SJCRH30 (cell line): Measurements from ENCODE around the gene KCNC2. TPM values are rescaled to one million over a fixed set of nuclear protein-coding genes. Genes with fewer than 3 reads are reported as not detected.

Experiments
- DNase-seq, 2 experiments: peaks; one replicate each; pipeline ENCODE4 v3.0.0-alpha.2; 2015 to 2020
- H3K27ac ChIP-seq: fragments of 250-450 bp; sonication (Bioruptor Pico); 2 replicates; pipeline ENCODE4 v1.5.1; 2020; ENCODE audit warnings: mild to moderate bottlenecking, moderate library complexity
- H3K27me3 ChIP-seq: fragments of 250-450 bp; sonication (Bioruptor Pico); 2 replicates; pipeline ENCODE4 v1.5.1; 2020; ENCODE audit warnings: mild to moderate bottlenecking, moderate library complexity
- H3K36me3 ChIP-seq: fragments of 250-450 bp; sonication (Bioruptor Pico); 2 replicates; pipeline ENCODE4 v1.5.1; 2020; ENCODE audit warnings: mild to moderate bottlenecking, moderate library complexity
- H3K4me1 ChIP-seq: fragments of 250-450 bp; sonication (Bioruptor Pico); 2 replicates; pipeline ENCODE4 v1.5.1; 2020; ENCODE audit warnings: mild to moderate bottlenecking, moderate library complexity
- H3K4me3 ChIP-seq: fragments of 250-450 bp; sonication (Bioruptor Pico); 2 replicates; pipeline ENCODE4 v1.5.1; 2020; ENCODE audit warnings: mild to moderate bottlenecking, moderate library complexity
- H3K9me3 ChIP-seq: fragments of 250-450 bp; sonication (Bioruptor Pico); replicated peaks from 2 replicates; pipeline ENCODE4 v1.5.1; 2020; ENCODE audit warnings: mild to moderate bottlenecking, moderate library complexity
- total RNA-seq: library from RNA; depleted of rRNA; stranded (reverse); fragments of >200 nt; shearing (Covaris generic); gene quantifications from 2 replicates; pipeline ENCODE4 v1.2.3, GENCODE V29; 2014

The KCNC2 gene
- total RNA-seq, 1 experiment from 2014 or later, result not detected

DNA sequence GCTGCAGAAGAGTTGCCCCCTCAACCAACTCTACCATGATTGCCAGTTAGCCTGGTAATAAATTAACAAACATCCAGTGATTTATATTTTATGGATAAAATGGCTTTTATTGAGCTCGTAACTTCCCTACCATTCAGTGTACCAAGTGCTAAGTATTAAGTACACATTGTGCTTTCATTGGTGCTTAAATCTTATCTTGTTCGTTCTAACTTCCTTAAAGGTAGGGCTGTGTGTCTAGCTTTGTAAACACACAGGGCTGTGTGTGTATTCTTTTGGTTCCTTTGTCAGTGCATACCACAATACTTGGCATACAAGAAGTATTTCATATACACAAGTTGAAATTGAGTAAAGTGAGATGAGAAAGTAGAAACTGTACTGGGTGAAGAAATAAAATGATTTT, 80.4 kb downstream of the KCNC2 start:
- H3K27ac ChIP-seq, result no peak overlapping the region; the same call in 1 of the 2 replicates
- no peak for DNase-seq
- H3K4me3 ChIP-seq, result no peak overlapping the region
- H3K36me3 ChIP-seq, result no peaks in the 10 kb centered on the region
- H3K4me1 ChIP-seq, result peaks cover 17% of the 10 kb centered on the region
- no peaks in the 10 kb centered on the region for H3K27me3 ChIP-seq
- H3K9me3 ChIP-seq, result no peaks in the 10 kb centered on the region; the same call in 1 of the 2 replicates

DNA sequence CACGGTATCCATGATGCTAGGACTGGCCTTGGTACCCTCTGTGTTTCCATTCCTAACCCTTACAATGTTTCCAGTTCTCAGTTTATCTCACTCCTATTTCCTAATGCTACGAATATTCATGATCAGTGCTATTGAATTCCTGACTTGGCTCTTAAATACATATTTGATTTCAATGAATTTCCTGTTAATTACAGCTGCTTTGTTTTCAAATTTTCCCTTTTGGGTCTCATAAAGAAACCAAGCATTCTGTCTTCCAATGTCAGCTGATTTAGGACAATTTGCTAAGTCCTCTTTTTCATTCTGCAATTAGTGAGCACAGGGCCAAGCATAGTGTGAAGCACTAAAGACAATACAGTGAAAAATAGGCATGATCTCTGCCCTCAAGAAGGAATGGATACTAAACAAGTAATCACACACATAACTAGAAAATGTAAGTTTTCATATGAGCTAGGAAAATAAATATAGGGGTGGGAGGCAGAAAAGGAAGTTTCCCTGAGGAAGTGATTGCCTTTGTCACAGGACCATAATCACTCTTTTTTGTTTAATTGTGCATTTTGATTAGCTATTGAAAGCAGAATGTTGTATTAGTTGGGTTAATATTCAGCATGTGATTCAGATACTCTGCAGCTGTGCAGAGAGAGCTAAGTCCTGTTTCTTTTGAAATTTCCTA, 88.5 kb downstream of the KCNC2 start:
- H3K27me3 ChIP-seq, result no peaks in the 10 kb centered on the region
- no peaks in the 10 kb centered on the region; the same call in 1 of the 2 replicates for H3K9me3 ChIP-seq
- H3K4me3 ChIP-seq, result no peak overlapping the region
- H3K36me3 ChIP-seq, result no peaks in the 10 kb centered on the region; the same call in 1 of the 2 replicates
- H3K4me1 ChIP-seq, result no peaks in the 10 kb centered on the region
- H3K27ac ChIP-seq, result no peak overlapping the region
- DNase-seq, result no peak

DNA sequence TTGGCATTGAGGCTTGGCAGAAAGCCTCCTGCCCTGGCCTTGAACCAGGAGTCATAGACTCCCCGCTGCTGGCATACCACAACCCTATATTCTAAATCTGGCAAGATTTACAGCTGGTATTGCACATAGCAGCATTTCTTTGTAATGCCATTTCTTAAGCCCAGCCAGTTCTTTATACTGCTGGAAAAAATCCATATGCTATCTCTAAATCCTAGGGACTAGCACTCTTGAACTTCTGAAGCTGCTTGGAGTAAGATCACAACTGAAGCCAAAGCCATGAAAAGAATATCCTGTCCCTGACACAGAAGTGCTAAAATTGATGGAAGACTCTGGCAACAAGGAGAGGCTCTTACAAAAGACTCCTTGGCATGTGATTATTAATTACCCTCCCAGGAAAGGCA, 89.3 kb downstream of the KCNC2 start:
- Histone ChIP-seq H3K4me1 (no peaks in the 10 kb centered on the region), H3K27me3 (no peaks in the 10 kb centered on the region), H3K27ac (no peak overlapping the region), H3K9me3 (no peaks in the 10 kb centered on the region; the same call in 1 of the 2 replicates), H3K4me3 (no peak overlapping the region), H3K36me3 (no peaks in the 10 kb centered on the region; the same call in 1 of the 2 replicates)
- DNase-seq, result no peak

- Histone ChIP-seq H3K36me3 (no peaks in the 10 kb centered on the region; the same call in 1 of the 2 replicates), H3K27ac (no peak overlapping the region)
Observed at GRCh38 chr12:75116646-75117198, 92.9 kb downstream of the KCNC2 start.

DNA sequence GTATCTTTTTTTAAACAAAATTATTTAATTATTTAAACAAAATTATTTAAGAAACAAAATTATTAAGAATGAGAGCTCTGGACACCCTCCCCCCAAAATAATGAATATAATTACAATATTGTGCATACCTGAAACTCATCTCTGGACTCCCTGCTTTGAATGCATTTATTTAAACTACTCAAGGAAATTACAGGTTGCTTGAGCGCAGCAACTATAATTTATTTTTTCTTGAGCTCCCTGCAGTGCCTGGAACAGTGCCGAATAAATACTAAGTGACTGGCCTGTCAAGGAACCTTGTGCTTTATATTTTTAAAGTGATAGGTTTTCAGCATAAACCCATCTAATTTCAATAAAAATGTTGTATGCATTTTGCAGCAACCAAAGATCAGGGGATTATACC, 93.9 kb downstream of the KCNC2 start:
- no peak overlapping the region for H3K27ac ChIP-seq
- H3K27me3 ChIP-seq, result no peaks in the 10 kb centered on the region
- no peaks in the 10 kb centered on the region for H3K9me3 ChIP-seq
- H3K36me3 ChIP-seq, result no peaks in the 10 kb centered on the region
- no peak for DNase-seq
- no peaks in the 10 kb centered on the region for H3K4me1 ChIP-seq
- no peak overlapping the region for H3K4me3 ChIP-seq

More at GRCh38 chr12:75116646-75117198, 92.9 kb downstream of the KCNC2 start:
- no peaks in the 10 kb centered on the region for H3K27me3 ChIP-seq
- DNase-seq, result no peak
- H3K4me3 ChIP-seq, result no peak overlapping the region
- no peaks in the 10 kb centered on the region for H3K9me3 ChIP-seq
- no peaks in the 10 kb centered on the region for H3K4me1 ChIP-seq

DNA sequence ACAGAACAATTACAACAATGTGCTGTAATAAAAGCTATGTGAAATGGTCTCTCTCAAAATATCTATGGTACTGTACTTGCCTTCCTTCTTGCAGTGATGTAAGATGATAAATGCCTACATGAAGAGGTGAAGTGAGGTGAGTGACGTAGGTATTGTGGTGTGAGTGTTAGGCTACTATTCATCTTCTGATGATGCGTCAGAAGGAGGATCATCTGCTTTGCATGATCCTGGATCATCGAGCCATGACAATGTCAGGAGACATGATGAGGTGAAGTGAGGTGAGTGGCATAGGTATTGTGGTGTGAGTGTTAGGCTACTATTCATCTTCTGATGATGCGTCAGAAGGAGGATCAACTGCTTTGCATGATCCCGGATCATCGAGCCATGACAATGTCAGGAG, 105.8 kb downstream of the KCNC2 start:
- H3K4me1 ChIP-seq, result peaks cover 13% of the 10 kb centered on the region
- no peak overlapping the region for H3K27ac ChIP-seq
- DNase-seq, result no peak
- H3K36me3 ChIP-seq, result no peaks in the 10 kb centered on the region
- no peak overlapping the region for H3K4me3 ChIP-seq
- H3K27me3 ChIP-seq, result no peaks in the 10 kb centered on the region
- no peaks in the 10 kb centered on the region for H3K9me3 ChIP-seq

GRCh38 chr12:75101781-75102180, 107.9 kb downstream of the KCNC2 start:
- no peaks in the 10 kb centered on the region for H3K27me3 ChIP-seq
- no peaks in the 10 kb centered on the region for H3K36me3 ChIP-seq
- H3K27ac ChIP-seq, result no peak overlapping the region
- H3K4me1 ChIP-seq, result 0 out of 2 replicates have a peak, but pooled peaks cover 3% of the 10 kb centered on the region
- no peak for DNase-seq
- no peaks in the 10 kb centered on the region for H3K9me3 ChIP-seq
- H3K4me3 ChIP-seq, result no peak overlapping the region

DNA sequence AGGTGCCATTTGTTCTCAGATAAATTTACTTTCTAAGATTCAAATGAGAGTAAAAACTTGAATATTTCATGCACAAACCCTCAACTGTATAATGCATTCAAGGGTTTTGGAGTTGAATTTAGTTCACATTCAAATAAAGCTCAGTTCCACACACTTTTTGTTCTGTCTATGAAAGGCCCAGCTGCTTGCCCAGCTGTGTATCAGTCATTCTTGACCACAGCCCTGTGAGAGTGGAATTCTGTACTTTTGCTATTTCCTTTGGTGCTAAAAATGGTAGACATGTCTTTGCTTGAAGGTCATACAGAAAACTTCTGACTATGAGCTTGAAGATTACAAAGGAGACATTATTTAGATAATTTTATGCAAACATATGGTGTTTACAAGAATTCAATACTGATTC, 110.4 kb downstream of the KCNC2 start:
- Histone ChIP-seq H3K27ac (no peak overlapping the region), H3K4me3 (no peak overlapping the region), H3K27me3 (no peaks in the 10 kb centered on the region), H3K36me3 (no peaks in the 10 kb centered on the region), H3K4me1 (0 out of 2 replicates have a peak, but pooled peaks cover 3% of the 10 kb centered on the region), H3K9me3 (no peaks in the 10 kb centered on the region)
- peak; percentile 7 to 35 for DNase-seq

DNA sequence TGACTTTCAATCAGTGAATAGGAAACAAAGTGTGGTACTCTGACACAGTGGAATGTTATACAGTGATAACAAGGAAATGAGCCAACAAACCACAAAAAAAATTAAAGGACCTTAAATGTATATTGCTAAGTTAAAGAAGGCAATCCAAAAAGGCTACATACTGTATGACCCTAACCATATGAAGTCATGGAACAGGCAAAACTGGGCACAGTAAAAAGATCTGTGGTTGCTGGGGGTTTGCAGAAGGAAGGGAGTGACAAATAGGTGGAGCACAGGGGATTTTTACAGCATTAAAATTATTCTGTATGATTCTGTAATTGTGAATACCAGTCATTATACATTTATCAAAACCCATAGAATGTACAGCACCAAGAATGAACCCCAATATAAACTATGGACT, 112.6 kb downstream of the KCNC2 start:
- H3K4me1 ChIP-seq, result 0 out of 2 replicates have a peak, but pooled peaks cover 3% of the 10 kb centered on the region
- no peak overlapping the region for H3K27ac ChIP-seq
- no peaks in the 10 kb centered on the region for H3K27me3 ChIP-seq
- H3K9me3 ChIP-seq, result no peaks in the 10 kb centered on the region
- H3K36me3 ChIP-seq, result no peaks in the 10 kb centered on the region
- DNase-seq, result no peak
- H3K4me3 ChIP-seq, result no peak overlapping the region

DNA sequence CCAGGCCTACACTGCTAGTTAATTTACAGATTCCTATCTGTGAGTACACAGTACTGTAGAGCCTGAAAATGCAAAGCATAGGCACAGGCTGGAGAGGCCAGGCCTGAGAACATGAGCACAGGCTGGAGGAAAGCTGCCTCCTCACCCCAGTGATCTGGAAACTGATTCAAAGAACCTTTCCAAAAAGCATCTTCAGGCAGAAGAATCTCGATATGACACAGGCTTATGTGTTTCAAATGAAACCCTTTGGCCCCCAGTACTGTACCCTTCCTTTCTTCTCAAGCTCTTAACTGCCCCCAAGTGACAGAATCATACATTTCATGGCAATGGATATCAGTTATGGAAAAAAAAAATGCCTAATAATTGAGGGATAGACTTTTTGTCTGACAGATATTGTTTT, 122.0 kb downstream of the KCNC2 start:
- Histone ChIP-seq H3K27me3 (no peaks in the 10 kb centered on the region), H3K4me1 (no peaks in the 10 kb centered on the region), H3K4me3 (no peak overlapping the region), H3K27ac (no peak overlapping the region), H3K9me3 (no peaks in the 10 kb centered on the region), H3K36me3 (no peaks in the 10 kb centered on the region)
- peak; percentile 4 to 58 for DNase-seq

DNA sequence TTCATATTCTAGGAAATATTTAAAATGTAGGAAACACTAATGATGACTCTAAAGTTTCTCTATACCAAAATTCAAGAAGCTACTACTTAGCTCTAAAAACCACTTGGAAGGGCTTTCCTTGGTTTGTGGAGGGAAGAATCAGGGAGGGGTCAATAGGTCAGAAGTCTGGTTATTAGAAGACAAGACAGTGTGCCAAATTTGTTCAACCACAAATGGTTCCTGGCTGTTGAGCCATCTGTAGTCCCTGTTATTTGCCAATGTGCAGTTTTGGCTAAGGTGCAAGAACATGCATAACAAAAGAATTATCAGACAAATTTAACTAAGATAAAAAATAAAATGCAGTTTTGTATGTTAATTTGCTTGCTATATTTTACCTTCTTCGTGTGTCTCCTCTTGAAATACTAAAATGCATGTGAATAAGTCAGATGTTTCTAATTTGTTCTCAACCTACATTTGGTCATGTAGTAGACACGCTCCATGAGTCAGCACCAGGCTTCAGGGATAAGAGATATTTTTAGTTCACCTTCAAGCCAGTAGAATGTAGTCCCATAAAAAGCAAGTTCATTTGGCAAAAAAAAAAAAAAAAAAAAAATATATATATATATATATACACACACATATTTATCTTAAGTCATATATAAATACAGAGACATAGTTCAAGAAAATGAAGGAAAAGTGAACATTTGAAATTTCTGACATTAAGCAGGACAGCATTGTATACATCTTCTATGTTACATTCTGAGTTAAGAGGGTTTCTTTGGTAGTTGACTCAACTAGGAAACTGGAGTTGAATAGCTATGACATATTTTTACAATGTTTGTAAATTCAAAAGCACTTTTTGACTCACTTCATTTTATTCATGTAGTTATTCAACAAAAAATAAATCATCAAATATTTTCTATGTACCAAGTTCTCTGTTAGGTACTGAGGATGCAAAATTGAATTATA, 123.3 kb downstream of the KCNC2 start:
- H3K27me3 ChIP-seq, result no peaks in the 10 kb centered on the region
- no peaks in the 10 kb centered on the region for H3K9me3 ChIP-seq
- H3K36me3 ChIP-seq, result no peaks in the 10 kb centered on the region
- no peaks in the 10 kb centered on the region for H3K4me1 ChIP-seq
- H3K27ac ChIP-seq, result no peak overlapping the region
- H3K4me3 ChIP-seq, result no peak overlapping the region
- peak in 1 of 2 experiments; percentile 15 for DNase-seq

DNA sequence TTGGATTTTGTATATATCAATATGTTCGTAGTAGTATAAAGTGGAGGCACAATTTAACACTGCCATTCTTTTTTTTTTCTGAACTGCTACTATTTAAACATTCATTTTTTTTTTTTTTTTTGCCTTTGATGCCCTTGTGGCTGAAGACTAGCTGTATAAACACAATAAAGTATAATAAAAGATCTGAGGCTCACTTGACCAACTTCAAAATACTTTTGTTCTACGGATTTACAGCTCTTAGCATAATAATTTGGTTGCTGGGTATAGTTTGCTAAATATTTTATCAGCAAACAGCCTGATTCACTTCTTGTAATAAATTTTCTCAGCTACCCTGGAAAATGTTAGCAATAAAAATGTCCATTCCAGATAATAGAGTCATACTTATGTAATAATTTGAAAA, 128.3 kb downstream of the KCNC2 start:
- no peak overlapping the region for H3K27ac ChIP-seq
- no peaks in the 10 kb centered on the region for H3K9me3 ChIP-seq
- H3K4me1 ChIP-seq, result no peaks in the 10 kb centered on the region
- no peaks in the 10 kb centered on the region for H3K36me3 ChIP-seq
- H3K4me3 ChIP-seq, result no peak overlapping the region
- DNase-seq, result no peak
- no peaks in the 10 kb centered on the region for H3K27me3 ChIP-seq

GRCh38 chr12:75080582-75080981, 129.1 kb downstream of the KCNC2 start:
- Histone ChIP-seq H3K27ac (no peak overlapping the region), H3K36me3 (no peaks in the 10 kb centered on the region), H3K4me1 (no peaks in the 10 kb centered on the region), H3K9me3 (no peaks in the 10 kb centered on the region), H3K27me3 (no peaks in the 10 kb centered on the region), H3K4me3 (no peak overlapping the region)
- no peak for DNase-seq

- DNase-seq, result no peak
- Histone ChIP-seq H3K9me3 (no peaks in the 10 kb centered on the region), H3K36me3 (no peaks in the 10 kb centered on the region), H3K4me1 (no peaks in the 10 kb centered on the region), H3K4me3 (no peak overlapping the region), H3K27me3 (no peaks in the 10 kb centered on the region), H3K27ac (no peak overlapping the region)
Observed at GRCh38 chr12:75065482-75065881, 144.2 kb downstream of the KCNC2 start.

DNA sequence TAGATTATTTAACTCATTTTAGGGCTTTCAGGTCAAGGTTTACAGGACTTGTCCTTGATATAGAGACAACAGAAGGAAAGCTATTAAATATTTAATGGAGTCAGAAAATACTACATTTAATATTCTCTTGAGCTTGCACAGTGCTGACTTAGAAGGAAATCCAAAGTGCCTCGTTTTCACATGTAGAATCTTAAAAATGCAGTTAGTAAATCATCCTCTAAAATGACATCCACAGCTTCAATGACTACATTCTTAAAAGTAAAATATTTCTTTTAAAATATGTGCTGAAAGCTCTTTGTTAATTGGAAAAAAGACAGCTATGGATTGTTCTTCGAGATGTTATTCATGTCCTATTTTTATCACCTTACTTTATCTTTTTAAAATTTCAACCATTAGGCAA, 146.9 kb downstream of the KCNC2 start:
- Histone ChIP-seq H3K4me1 (no peaks in the 10 kb centered on the region), H3K4me3 (no peak overlapping the region), H3K27me3 (no peaks in the 10 kb centered on the region), H3K36me3 (no peaks in the 10 kb centered on the region), H3K27ac (no peak overlapping the region), H3K9me3 (no peaks in the 10 kb centered on the region)
- no peak for DNase-seq
